NCI-H2107 treated with DMSO at 0.1 percent for 48 hours (cell line): ENCODE measurements around the gene CSRNP2.
"Not testable (repeated sequence)": the region's sequence is repeated elsewhere in the genome, so short reads cannot be mapped to it uniquely, and the experiment has no call there.

ENCODE experiments used
- DNase-seq: peaks from one replicate; lab custom pipeline; 2025; ENCODE audit not compliant: unreplicated experiment; lab: John Stamatoyannopoulos, UW

CSRNP2 gene

DNA sequence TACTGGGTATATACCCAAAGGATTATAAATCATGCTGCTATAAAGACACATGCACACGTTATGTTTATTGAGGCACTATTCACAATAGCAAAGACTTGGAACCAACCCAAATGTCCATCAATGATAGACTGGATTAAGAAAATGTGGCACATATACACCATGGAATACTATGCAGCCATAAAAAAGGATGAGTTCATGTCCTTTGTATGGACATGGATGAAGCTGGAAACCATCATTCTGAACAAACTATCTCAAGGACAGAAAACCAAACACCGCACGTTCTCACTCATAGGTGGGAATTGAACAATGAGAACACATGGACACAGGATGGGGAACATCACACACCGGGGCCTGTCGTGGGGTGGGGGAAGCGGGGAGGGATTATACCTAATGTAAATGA lies 4.5 kb downstream of the CSRNP2 start:
- not testable (repeated sequence) for DNase-seq

DNA sequence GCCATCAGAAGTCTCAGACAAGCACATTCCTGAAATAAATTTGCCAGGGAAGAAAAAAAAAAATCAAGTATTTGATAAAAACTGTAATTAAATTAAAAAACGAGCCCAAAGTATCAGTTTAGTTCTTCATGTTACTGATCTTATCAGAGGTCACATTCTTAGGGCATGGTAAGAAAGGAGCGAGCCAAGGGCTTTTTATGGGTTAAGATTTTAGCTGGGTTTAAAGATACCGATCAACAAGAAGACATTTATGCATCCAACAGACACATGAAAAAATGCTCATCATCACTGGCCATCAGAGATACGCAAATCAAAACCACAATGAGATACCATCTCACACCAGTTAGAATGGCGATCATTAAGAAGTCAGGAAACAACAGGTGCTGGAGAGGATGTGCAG lies 5.0 kb downstream of the CSRNP2 start:
- not testable (repeated sequence) for DNase-seq

DNA sequence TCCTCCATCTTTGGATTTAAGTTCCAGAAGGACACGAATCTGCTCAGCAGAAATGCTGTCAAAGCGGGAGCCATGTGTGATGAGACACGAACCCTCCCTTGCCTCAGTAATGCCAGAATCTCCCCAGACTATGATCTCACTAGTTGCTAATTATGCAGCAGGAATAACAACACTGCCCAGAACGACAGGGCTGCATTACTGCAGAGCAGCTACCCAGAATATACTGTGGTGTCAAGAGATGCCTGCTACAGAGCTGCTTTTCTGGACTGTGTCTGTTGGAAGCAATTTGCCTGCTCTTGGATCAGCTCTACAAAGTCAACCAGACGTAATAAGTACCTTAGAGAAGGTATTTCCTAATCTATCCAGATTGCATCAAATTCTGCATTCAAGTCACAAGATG lies 5.5 kb downstream of the CSRNP2 start:
- DNase-seq = no peak

DNA sequence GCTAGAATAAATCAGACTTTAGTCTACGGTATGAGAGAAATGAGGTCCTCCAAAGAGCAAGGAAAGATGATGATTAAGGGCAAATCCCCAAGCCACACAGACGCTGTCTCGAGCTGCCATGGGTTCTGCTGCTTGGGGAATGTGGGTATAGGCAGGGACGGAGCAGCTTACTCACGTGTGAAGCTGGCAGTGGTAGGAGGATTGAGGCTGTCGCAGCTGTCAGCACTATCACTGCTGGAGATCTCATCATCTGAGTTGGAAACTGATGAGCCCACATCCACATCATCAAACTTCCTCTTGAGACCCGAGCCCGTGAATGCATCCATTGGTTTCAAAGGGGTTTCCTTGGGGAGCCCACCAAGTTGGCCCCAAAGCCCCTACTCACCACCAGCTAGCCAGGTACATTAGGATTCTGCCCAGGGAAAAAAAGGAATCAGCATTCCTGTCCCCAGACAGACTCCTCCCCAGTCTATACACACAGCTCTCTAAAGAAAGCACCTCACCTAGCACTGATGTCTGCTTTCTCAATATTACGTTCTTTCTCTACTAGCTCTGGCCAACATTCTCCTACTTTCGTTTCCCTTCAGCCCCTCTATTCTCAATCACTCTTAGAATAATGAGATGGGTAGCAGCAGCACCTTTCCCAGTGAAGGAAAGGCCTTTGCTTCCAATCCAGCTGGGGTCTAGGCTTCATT lies 7.0 kb downstream of the CSRNP2 start:
- DNase-seq = no peak

DNA sequence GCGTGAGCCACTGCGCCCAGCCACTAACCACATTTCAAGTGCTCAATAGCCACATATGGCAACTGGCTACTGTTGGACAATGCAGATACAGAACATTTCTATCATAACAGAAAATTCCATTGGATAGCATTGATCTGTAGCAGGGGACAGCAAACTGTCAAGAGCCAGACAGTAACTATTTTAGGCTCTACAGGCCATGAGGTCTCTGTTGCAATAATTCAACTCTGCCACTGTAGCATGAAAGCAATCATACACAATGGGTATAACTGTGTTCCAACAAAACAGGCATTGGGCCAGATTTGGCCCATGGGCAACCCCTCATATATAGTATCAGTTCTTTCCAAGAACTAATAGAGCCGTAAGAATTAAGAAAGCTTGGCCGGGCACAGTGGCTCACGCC lies 8.0 kb downstream of the CSRNP2 start:
- no peak for DNase-seq

DNA sequence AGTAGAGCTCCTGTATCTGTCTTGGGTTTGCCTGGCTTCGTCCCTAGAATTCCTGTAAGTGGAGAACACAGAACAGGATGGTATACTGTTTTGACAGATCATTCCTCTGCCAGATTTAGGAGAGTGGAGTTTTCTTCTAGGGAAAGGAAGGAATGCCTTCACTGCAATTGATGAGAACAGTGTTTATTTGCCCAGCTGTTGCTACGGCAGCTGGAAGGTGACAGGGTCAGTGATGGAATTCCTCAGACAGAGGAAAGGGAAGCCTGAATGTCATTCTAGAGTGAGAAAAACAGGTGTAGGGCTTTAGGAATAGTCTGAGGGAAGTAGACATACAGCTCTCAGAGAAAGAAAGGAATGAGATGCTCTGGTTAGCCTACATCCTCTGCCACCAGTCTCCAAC lies 11.7 kb downstream of the CSRNP2 start:
- no peak for DNase-seq

DNA sequence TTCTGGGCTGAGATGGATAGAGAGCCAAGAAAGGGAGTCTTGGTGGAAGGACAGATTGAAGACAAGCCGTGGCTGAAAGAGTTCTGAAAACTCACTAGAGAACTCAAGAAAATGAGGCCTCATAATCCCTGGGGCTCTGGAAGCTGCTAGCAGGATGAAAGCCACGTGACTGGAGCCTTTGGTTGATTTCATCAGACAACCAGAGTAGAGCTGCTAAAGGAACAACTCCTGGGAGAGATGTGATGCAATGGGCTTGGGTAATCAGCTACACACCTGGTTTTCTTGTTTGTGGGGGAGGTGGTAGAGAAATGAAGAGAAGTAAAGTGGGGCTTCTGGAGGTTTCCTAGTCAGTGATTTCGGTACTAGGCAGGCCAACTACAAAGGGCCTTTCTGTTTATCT lies 13.4 kb downstream of the CSRNP2 start:
- DNase-seq = peak; percentile 86

DNA sequence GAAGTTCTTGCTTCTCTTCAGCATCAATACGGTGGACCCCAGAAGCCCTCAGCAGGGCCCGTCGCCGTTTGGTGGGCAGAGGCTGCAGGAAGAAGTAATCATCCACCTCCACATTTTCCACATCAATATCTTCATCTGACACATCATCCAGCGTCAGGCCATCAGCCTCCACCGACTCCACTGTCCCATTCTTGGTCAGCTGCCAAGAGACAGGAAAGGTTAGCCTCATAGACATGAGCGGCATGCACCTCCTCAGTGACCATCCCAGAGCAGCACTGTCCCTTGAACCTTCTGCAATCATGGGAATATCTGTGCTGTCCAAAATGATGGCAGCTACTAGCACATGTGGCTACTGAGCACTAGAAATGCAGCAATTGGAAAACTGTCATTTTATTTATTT lies 15.6 kb downstream of the CSRNP2 start:
- DNase-seq = no peak

DNA sequence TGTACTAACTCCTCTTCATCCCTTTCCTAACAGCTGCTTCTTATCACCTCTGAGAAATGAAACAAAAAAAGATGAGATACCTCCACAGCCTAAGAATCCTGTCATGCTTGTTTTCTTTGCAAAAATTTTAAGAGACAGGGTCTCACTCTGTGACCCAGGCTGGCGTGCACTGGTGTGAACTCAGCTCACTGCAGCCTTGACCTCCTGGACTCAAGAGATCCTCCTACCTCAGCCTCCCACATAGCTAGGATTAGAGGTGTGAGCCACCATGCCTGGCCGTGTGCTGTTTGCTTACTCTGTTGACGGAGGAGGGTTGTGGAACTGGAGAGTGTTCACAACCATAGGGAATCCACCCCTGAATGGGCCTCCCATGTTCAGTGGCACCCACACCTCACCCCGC lies 16.2 kb downstream of the CSRNP2 start:
- DNase-seq = no peak

DNA sequence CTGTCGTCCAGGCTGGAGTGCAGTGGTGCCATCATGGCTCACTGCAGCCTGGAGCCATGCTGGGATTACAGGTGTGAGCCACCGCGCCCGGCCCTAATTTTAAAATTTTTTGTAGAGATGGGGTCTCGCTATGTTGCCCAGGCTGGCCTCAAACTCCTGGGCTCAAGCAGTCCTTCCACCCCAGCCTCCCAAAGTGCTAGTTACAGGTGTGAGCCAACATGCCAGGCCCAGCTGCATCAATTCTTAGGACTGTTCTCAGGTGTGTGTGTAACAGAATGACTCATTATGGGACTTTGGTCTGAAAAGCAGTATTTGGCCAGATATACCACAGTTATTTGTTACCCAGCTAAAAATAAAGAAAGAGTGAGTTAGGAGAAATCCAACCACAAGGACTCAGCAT lies 17.9 kb downstream of the CSRNP2 start:
- no peak for DNase-seq

DNA sequence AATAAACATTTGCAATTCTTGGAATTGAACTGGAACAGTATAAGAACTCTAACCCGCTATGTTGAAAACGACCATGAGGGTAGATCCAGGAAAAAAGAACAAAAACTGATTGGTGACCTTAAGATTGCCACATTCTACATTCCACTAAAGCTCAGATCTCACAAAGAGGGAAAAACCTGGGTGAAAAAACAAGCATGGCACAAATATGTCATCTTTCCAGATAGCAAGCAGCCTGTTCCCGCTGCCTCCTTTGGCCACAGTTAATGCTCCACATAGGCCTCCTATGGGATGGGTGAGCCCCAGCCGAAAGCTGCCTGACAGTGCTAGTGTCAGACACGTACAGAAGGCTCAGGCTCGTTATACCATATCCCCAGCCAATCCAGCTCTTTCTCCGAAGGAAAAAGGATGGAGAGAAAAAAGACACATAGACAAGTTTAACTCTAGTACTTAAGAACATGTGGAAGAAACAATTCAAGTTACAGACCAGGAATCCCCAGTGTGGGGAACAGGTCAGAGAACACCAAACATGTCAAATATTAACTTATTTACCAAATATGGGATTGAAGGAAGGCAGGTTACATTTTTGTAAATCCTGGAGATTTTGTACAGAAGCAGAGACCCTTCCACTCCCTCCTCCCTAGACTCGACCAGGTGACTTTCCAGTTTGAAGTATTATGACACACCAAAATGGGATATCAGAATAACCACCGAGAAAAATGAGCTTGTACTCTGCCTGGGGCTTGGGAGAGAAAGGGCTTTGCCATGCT lies 20.6 kb downstream of the CSRNP2 start:
- no peak for DNase-seq

DNA sequence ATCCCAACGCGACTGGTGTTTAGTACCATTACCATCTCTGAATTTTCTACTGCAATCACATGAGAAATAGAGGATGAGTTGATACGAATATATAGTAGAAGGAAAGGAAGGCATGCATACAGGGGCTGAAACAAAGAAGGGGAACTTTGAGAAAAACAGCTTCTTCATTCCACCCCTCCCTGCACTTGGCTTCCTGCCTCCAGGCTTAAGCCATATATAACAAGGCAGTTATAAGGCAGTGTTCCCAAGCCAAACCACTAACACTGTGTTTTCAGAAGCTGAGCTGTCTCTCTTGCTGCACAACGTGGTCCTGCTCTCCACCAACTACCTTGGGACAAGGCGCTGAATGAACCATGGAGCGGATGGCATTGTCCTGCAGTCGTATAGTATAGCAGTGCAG lies 24.3 kb downstream of the CSRNP2 start:
- no peak for DNase-seq

DNA sequence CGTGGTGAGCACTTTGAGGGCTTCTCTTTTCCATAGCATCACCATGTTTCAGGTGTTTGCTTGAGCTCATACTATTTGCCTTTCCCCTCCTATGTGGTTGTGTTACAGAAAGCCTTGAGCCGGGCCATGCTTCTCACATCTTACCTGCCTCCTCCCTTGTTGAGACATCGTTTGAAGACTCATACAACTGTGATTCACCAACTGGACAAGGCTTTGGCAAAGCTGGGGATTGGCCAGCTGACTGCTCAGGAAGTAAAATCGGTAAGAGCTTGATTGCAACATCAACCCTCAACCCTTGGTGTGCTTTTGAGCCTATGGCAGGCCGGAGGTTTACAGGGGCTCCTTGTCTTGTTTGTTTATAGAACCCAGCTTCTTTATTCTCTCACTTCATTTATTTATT lies 27.2 kb downstream of the CSRNP2 start:
- no peak for DNase-seq

DNA sequence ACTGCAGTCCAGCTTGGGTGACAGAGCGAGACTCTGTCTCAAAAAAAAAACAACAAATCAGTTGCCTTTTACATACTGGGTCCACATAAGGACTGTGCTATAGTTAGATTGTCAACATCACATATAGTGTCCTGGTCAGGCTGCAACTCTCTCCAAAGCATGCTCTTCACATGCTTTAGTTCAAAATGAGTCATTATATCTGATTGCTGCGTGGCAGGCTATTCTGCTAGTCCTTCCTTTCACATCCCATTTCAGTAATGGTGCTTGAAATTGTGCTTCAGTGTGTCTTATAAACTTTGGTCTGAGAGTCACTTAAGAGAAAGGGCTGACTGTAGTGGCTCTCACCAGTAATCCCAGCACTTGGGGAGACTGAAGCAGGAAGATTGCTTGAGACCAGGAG lies 28.3 kb downstream of the CSRNP2 start:
- no peak for DNase-seq

DNA sequence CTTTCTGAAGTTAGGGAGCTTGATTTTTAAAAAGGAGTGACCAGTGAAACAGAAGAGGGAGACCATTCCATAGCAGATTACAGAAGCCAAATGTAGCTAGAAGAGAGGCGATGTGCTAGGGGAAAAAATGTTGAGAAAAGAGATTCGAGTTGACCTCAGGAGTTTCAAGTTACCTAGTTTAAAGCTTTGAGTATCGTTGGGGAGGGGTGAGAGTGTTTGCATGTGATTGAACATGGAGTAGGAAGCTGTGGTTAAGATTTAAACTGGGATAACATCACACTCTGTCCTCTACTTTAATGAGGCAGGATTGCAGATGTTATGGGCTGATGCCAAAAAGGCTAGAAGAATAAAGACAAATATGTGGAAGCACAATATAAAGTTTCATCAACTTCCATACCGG lies 31.6 kb downstream of the CSRNP2 start:
- DNase-seq = peak; percentile 66

DNA sequence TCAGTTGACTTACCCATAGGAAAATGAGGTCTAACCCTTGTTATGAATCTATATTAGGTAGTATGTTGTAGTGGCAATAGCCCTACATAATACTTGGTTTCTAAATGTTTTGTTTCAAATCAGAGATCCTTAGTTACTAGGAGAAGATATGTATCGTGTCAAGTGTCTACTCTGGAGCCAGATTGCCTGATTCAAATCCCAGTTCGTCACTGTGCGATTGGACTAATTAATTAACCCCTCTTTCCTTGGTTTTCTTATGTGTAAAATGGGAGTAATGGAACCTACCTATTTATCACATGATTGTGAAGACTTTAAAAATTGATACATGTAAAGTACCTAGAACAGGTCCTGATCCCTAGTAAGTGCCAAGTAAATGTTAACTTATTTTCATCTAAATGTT lies 33.9 kb downstream of the CSRNP2 start:
- DNase-seq = no peak

DNA sequence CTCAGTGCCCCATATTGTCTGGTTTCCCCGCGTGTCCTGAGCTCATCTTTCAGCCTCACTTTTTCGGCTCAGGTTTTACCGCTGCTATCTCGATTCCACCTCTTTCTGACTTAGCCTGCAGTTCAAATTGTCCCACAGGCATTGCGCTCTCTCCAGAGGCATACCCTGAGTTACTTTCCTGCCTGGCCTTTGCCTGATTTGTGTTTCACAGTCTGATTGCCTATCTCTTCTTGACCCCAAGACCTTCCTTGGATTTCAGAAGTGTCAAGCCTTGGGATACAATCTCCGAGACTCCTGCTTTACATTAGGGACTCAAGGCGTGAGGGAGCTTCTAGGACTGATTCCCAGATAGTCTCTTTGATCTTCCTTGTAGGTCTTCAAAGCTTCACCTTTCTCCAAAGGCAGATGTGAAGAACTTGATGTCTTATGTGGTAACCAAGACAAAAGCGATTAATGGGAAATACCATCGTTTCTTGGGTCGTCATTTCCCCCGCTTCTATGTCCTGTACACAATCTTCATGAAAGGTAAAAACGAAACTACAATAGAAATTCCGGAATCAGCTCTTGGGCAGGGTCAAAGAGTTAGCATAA lies 34.6 kb downstream of the CSRNP2 start:
- no peak for DNase-seq

DNA sequence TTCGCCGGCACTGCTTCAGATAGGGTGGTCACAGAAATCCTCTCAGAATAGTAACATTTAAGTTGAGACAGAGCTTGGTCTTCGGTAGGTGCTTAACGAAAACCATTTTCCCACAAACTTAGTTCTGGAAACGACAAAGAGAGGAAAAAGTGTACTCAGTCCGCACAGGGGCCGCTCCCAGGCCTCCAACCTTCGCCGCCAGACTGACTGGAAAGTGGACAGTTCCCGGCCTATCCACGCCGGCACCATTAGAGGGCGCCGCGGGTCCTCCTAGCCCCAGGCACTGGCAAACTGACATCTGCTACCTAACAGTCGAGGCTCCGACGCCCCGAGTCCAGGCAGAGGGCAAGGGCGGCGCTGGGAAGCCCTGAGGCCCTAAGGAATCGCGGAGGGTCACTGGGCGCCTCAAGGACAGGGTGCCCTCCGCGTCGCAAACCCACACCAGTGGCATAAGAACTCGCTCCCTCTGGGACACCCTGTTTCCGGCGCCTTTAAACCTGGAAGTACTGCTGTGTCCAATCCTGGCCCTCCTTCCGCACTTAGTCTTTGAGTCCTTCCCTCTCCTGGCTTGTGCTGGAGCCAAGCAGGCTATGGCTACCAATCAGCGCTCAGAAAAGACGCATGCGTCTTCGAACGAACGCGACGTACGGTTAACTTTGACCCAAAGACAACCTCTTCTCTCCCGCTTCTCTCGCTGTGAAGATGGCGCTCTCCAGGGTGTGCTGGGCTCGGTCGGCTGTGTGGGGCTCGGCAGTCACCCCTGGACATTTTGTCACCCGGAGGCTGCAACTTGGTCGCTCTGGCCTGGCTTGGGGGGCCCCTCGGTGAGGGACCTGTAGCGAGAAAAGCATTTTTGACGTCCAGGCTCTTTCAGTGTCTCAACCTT lies 35.5 kb downstream of the CSRNP2 start, which contains the start of gene LETMD1:
Gene LETMD1, plus strand, starts transcription at position 673 of the 886 bp plus-strand sequence. Its CDS starts 30 bp downstream, at position 703.
- DNase-seq = peak; percentile 99

DNA sequence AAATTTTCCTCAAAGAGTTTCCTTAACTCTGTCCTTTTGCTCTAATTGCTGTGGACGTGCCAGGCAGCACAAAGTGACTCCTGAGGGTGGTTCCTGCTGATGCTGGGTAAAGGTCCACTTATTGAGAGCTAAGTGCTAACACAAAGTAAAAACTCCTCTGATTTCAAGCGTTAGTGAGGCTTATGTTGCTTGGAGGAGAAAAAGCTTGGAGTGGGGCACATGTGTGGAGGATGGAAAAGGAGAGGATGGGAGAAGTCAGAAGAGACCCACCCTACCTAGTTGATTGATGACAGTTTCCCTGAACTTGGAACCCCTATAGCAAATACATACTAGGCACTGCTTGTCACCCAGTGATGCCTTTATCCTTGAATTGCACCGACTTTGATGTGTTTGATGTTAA lies 47.1 kb downstream of the CSRNP2 start:
- DNase-seq = no peak

DNA sequence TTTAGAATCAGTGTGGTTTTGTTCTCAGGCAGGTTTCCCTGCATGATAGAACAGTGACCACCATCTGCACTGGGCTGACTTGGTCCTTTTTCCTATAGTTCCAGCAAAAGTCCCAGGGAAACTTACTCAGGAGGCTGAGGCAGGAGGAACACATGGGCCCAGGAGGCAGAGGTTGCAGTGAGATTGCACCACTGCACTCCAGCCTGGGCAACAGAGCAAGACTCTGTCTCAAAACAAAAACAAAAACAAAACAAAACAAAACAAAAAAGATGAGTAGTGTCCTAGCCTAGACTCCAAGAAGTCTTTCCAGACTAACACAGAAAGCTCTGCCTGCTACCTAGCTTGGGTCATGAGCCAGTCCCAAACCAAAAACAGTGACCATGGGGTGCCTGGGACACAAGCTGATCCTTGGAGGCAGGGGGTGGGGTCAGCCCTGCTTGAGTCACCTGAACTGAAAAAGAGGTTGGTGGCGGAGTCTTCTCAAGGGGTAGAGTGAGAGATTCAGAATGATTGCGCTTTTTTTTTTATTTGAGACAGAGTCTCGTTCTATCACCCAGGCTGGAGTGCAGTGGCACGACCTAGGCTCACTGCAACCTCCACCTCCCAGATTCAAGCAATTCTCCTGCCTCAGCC lies 49.8 kb downstream of the CSRNP2 start:
- no peak for DNase-seq

DNA sequence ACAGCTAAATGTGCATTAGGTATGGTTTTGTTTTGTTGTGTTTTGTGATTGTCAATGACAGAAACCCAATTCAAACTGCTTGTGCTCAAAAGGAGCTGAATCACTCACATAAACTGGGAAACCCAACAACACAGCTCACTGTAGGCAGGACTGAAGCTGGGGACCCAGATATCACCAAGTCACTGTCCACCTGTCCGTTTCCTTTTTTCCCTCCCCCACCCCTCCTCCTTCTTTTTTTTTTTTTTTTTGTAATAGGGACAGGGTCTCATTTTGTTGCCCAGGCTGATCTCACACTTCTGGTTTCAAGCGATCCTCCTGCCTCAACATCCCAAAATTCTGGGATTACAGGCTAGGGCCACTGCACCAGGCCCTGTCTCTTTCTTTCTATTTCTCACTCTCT lies 50.3 kb downstream of the CSRNP2 start:
- DNase-seq = no peak
